Activated gamma-delta T cell treated with anti-CD3 and anti-CD28 coated beads, Interleukin-2, amount 50 U/mL, for 16 hours (primary cell): ENCODE measurements around the gene SUPT3H.
"Not testable (repeated sequence)": the region's sequence is repeated elsewhere in the genome, so short reads cannot be mapped to it uniquely, and the experiment has no call there.

Source experiments
- DNase-seq: peaks from one replicate; pipeline ENCODE4 v3.0.0-alpha.2; 2020; ENCODE audit warnings: low read depth

The SUPT3H gene

GRCh38 chr6:45116714-45117410 is 260.9 kb downstream of the SUPT3H start:
- DNase-seq, result no peak

GRCh38 chr6:45115696-45116095 is 262.0 kb downstream of the SUPT3H start:
- no peak for DNase-seq

- no peak for DNase-seq
Measured at GRCh38 chr6:45112711-45113110, 265.0 kb downstream of the SUPT3H start.

GRCh38 chr6:45109551-45109950 is 268.2 kb downstream of the SUPT3H start:
- no peak for DNase-seq

- DNase-seq, result no peak
Measured at GRCh38 chr6:45105170-45105820, 272.4 kb downstream of the SUPT3H start.

GRCh38 chr6:45104429-45104828 is 273.3 kb downstream of the SUPT3H start:
- no peak for DNase-seq

- no peak for DNase-seq
Measured at GRCh38 chr6:45098256-45098655, 279.5 kb downstream of the SUPT3H start.

GRCh38 chr6:45094831-45095230 is 282.9 kb downstream of the SUPT3H start:
- no peak for DNase-seq

GRCh38 chr6:45092135-45092534 is 285.6 kb downstream of the SUPT3H start:
- no peak for DNase-seq

GRCh38 chr6:45086360-45087084 is 291.2 kb downstream of the SUPT3H start:
- DNase-seq, result no peak

- DNase-seq, result no peak
Measured at GRCh38 chr6:45084257-45084656, 293.5 kb downstream of the SUPT3H start.

- DNase-seq, result no peak
Measured at GRCh38 chr6:45082091-45082490, 295.6 kb downstream of the SUPT3H start.

- DNase-seq, result no peak
Measured at GRCh38 chr6:45081634-45082033, 296.1 kb downstream of the SUPT3H start.

- DNase-seq, result no peak
Measured at GRCh38 chr6:45078432-45078831, 299.3 kb downstream of the SUPT3H start.

- DNase-seq, result no peak
Measured at GRCh38 chr6:45076217-45076930, 301.4 kb downstream of the SUPT3H start.

GRCh38 chr6:45075246-45075645 is 302.5 kb downstream of the SUPT3H start:
- no peak for DNase-seq

GRCh38 chr6:45074439-45074838 is 303.3 kb downstream of the SUPT3H start:
- DNase-seq, result no peak

GRCh38 chr6:45073771-45074170 is 304.0 kb downstream of the SUPT3H start:
- no peak for DNase-seq

GRCh38 chr6:45072673-45073072 is 305.1 kb downstream of the SUPT3H start:
- no peak for DNase-seq

GRCh38 chr6:45072016-45072415 is 305.7 kb downstream of the SUPT3H start:
- no peak for DNase-seq

- no peak for DNase-seq
Measured at GRCh38 chr6:45069091-45069490, 308.6 kb downstream of the SUPT3H start.

- not testable (repeated sequence) for DNase-seq
Measured at GRCh38 chr6:45067446-45067845, 310.3 kb downstream of the SUPT3H start.
